Endometrial microvascular endothelial cells (primary cell): Measurements from ENCODE around the gene PTP4A2. TPM values are rescaled to one million over a fixed set of nuclear protein-coding genes. Genes with fewer than 3 reads are reported as not detected.
"Not testable (repeated sequence)": the region's sequence is repeated elsewhere in the genome, so short reads cannot be mapped to it uniquely, and the experiment has no call there.

Source experiments
- in situ Hi-C: cut with HindIII; loops from 2 replicates; pipeline ENCODE4 v1.10.0; 2017; ENCODE audit warnings: low sequenced_read_pairs, low pct_unique_long_range_greater_than_20kb; ENCODE audit errors: inconsistent ontology term
- total RNA-seq: library from RNA; depleted of rRNA; stranded (reverse); fragments of >200 nt; gene quantifications from one replicate; pipeline ENCODE4 v1.2.3, GENCODE V29; 2015; ENCODE audit errors: inconsistent ontology term

The PTP4A2 gene
- total RNA-seq, 1 donor from 2014 or later = 293 TPM

- in situ Hi-C loops = no loop called here
Observed at GRCh38 chr1:31930836-31931592, 7.2 kb downstream of the PTP4A2 start.

GRCh38 chr1:31927661-31927980, 10.5 kb downstream of the PTP4A2 start:
- in situ Hi-C loops = no loop called here

- in situ Hi-C loops = no loop called here
Observed at GRCh38 chr1:31926853-31927660, 11.1 kb downstream of the PTP4A2 start.

- in situ Hi-C loops = no loop called here
Observed at GRCh38 chr1:31926252-31926651, 11.9 kb downstream of the PTP4A2 start.

GRCh38 chr1:31925824-31926223, 12.3 kb downstream of the PTP4A2 start:
- in situ Hi-C loops = not testable (repeated sequence)

GRCh38 chr1:31924839-31925238, 13.3 kb downstream of the PTP4A2 start:
- in situ Hi-C loops = no loop called here

GRCh38 chr1:31923901-31924535, 14.2 kb downstream of the PTP4A2 start:
- in situ Hi-C loops = no loop called here

- in situ Hi-C loops = no loop called here
Observed at GRCh38 chr1:31920956-31921355, 17.2 kb downstream of the PTP4A2 start.

GRCh38 chr1:31919591-31919990, 18.6 kb downstream of the PTP4A2 start:
- in situ Hi-C loops = no loop called here

- in situ Hi-C loops = no loop called here
Observed at GRCh38 chr1:31915438-31915837, 22.7 kb downstream of the PTP4A2 start.

- in situ Hi-C loops = no loop called here
Observed at GRCh38 chr1:31913968-31914367, 24.2 kb downstream of the PTP4A2 start.

- in situ Hi-C loops = no loop called here
Observed at GRCh38 chr1:31912839-31913239, 25.3 kb downstream of the PTP4A2 start.

- in situ Hi-C loops = no loop called here
Observed at GRCh38 chr1:31911994-31912780, 26.0 kb downstream of the PTP4A2 start.

- in situ Hi-C loops = no loop called here
Observed at GRCh38 chr1:31910933-31911332, 27.2 kb downstream of the PTP4A2 start.

GRCh38 chr1:31909691-31910090, 28.5 kb downstream of the PTP4A2 start:
- in situ Hi-C loops = no loop called here

- in situ Hi-C loops = no loop called here
Observed at GRCh38 chr1:31906557-31906956, 31.6 kb downstream of the PTP4A2 start.

GRCh38 chr1:31905681-31906080, 32.5 kb downstream of the PTP4A2 start:
- in situ Hi-C loops = no loop called here

GRCh38 chr1:31905093-31905509, 33.1 kb downstream of the PTP4A2 start:
- in situ Hi-C loops = no loop called here
